NOMO-1 (cell line): ENCODE measurements around the gene AKAP6.

Source experiments
- DNase-seq, 2 experiments: peaks; one replicate each; lab custom pipeline; 2025; ENCODE audit not compliant: unreplicated experiment in 2 of 2; lab: John Stamatoyannopoulos, UW

The AKAP6 gene, protein sequence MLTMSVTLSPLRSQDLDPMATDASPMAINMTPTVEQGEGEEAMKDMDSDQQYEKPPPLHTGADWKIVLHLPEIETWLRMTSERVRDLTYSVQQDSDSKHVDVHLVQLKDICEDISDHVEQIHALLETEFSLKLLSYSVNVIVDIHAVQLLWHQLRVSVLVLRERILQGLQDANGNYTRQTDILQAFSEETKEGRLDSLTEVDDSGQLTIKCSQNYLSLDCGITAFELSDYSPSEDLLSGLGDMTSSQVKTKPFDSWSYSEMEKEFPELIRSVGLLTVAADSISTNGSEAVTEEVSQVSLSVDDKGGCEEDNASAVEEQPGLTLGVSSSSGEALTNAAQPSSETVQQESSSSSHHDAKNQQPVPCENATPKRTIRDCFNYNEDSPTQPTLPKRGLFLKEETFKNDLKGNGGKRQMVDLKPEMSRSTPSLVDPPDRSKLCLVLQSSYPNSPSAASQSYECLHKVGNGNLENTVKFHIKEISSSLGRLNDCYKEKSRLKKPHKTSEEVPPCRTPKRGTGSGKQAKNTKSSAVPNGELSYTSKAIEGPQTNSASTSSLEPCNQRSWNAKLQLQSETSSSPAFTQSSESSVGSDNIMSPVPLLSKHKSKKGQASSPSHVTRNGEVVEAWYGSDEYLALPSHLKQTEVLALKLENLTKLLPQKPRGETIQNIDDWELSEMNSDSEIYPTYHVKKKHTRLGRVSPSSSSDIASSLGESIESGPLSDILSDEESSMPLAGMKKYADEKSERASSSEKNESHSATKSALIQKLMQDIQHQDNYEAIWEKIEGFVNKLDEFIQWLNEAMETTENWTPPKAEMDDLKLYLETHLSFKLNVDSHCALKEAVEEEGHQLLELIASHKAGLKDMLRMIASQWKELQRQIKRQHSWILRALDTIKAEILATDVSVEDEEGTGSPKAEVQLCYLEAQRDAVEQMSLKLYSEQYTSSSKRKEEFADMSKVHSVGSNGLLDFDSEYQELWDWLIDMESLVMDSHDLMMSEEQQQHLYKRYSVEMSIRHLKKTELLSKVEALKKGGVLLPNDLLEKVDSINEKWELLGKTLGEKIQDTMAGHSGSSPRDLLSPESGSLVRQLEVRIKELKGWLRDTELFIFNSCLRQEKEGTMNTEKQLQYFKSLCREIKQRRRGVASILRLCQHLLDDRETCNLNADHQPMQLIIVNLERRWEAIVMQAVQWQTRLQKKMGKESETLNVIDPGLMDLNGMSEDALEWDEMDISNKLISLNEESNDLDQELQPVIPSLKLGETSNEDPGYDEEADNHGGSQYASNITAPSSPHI (N-terminal part only)

DNA sequence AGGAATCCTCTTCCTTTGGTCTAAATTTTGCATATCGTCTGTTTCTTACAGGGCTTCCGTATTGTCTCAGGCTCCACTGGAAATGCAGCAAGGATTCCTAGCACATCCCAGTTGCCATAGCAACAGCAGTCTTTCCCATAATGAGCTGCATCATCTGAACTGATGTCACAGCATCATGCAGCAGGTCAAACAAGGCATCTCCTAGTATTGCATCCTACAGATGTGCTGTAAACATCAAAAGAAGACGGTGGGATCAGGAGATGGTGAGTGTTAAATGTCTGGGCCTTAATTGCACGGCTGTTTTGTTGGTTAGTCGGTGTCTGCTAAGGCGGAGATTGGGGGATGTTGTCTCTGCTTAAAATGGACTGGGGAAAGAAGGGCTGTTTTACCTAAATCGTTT lies at the start of gene AKAP6:
Gene AKAP6 (plus strand): TSS at position 153 of the 400 bp plus-strand sequence. CDS start 104,196 bp downstream, outside the sequence.
- no peak for DNase-seq

GRCh38 chr14:32286602-32287001 lies 42.5 kb upstream of the AKAP6 start:
- DNase-seq = no peak

GRCh38 chr14:32296366-32296765 lies 32.7 kb upstream of the AKAP6 start:
- DNase-seq = no peak

- DNase-seq = no peak
Observed at GRCh38 chr14:32298346-32298745, 30.8 kb upstream of the AKAP6 start.

GRCh38 chr14:32300136-32300535 lies 29.0 kb upstream of the AKAP6 start:
- DNase-seq = no peak

- no peak for DNase-seq
Observed at GRCh38 chr14:32303865-32304264, 25.2 kb upstream of the AKAP6 start.

DNA sequence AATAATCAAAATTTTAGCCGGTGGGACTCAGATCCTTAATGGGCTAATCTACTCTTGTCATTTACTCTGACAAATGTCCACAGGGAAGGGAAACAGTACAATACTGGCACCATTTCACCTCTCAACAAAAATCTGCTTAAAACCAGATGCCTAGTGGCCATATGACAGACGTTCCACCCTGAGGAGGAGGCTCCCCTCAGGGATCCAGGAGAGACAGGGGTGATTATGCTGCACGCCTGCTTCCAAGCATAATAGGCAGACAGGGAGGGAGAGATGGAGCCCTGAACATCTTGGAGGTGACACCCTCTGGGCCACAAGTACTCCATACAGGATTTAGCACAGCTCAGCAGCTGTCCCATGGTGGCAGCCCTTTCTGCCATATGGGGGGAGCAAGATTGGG lies 24.8 kb upstream of the AKAP6 start:
- DNase-seq = no peak

- no peak for DNase-seq
Observed at GRCh38 chr14:32306549-32306948, 22.5 kb upstream of the AKAP6 start.

GRCh38 chr14:32307881-32308582 lies 21.1 kb upstream of the AKAP6 start:
- no peak for DNase-seq

GRCh38 chr14:32310876-32311275 lies 18.2 kb upstream of the AKAP6 start:
- DNase-seq = no peak

GRCh38 chr14:32311294-32312009 lies 17.6 kb upstream of the AKAP6 start:
- no peak for DNase-seq

- no peak for DNase-seq
Observed at GRCh38 chr14:32312010-32312331, 17.1 kb upstream of the AKAP6 start.

GRCh38 chr14:32313844-32314376 lies 15.2 kb upstream of the AKAP6 start:
- DNase-seq = no peak

DNA sequence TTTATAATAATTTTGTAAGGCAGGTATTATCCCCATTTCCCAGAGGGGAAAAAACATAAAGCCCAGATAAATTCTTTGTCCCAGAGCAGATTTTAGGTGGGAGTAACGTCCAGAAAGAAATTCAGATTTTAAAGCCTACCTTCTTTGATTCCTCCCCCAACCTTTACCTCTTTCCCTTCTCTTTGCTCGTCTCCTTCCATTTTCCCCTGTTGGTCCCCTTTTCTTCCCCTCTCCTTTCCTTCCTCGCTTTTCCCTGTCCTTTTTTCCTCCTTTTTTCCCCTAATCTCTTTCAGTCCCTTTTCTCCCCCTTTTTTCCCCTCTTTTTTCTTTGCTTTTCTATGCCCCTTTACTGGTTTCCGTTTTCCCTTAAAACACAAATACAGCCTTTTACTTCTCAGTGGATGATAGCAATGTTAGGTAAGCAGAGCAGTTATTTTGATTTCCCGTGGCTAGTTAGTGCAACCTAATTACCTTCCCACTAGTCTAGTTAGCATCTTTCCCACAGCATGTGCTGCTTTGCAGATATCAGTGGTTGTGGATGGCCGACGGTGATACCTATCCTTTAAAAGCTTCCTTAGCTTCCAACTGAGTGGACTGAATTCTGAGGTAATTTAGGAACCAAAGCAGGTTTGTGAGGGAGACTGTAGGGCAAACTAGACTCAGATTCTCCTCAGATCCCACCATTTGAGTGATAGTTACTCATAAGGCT lies 10.9 kb upstream of the AKAP6 start:
- no peak for DNase-seq

DNA sequence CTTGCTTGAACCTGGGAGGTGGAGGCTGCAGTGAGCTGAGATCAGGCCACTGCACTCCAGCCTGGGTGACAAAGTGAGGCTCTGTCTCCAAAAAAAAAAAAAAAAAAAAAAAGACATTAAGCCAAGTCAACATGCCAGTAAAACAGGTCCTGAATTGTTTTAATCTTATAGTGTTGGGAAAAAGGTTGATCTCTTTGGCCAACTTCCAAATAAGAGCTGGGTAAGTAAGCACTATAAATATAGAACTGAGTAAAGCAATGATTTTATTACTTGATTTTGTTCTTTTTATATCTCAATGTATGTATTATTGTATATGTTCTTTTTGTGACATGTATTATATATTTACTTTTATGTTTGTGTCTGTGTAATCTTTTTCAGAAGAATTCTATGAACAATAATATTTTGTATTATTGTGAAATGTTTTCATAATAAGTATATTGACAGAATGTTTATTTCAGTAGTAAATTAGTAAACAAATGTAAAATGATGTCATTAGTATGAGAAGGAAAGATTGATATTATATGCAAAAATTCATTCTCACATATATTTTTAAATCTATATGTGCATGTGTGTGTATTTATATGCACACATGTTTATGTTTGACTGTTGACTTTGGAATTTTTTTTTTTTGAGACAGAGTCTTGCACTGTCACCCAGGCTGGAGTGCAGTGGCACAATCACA lies 9.6 kb upstream of the AKAP6 start:
- no peak for DNase-seq

DNA sequence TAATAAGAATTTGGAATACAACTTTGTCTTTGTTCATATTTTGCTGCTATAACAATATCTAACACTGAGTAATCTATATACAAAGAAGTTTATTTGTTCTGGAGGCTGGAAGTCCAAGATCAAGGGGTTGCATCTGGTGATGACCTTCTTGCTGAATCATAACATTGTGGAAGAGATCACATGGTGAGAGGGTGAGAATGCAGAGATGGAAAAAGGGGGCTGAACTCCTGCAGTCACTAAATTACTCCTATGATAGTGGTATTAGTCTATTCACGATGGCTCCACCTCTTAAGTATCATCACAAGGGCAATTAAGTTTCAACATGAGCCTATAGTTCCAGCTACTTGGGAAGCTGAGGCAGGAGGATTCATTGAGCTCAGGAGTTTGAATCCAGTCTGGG lies 4.5 kb upstream of the AKAP6 start:
- DNase-seq = no peak

DNA sequence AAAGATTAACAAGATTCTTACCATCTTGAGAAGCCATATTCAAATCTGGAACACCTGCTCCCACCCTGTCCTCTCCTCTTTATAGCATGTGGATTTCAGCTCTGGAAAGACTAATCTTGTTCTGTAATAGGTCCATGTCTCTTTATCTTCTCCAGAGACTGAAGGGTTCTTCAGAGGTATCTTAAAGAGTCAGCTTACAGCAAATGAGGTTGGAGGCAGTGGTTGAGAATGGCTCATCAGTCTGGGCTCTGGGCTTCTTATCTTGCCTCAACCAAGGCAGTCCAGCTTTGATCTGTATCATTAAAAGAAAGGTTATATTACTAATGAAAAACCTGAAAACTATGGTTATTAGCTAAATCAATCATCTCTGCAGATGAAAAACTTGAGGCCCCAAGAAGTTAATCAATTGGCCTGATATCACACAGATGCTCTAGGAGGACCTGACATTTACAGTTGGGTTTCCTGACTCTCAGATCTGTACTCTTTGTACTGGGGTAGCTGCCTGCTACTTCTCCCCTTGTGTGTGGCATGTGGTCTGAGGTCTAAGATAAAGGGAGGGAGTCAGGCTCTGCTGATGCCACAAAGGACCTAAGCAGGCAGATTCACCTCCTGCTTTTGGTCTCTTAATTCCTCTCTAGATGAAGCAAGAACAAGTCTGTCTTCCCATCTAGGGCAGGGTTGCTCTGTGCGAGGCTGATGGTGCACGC lies 1.7 kb upstream of the AKAP6 start:
- no peak for DNase-seq
